ENCODE results near the gene PADI2.

GRCh38 chr1:17108360-17108759 is 10.9 kb downstream of the PADI2 start:
- TF ChIP-seq POLR2A (IDR thresholded peaks at IDR 0.05) (no peak), CTCF (IDR thresholded peaks at IDR 0.05 in 4 of 5, conservative IDR thresholded peaks at IDR 0.05 in 1 of 5) (no peak)

Measured in gastrocnemius medialis (tissue), 4 donors.